Smooth muscle cell of the umbilical artery (primary cell): Measurements from ENCODE around the gene ATP5PO. TPM values are rescaled to one million over a fixed set of nuclear protein-coding genes. Genes with fewer than 3 reads are reported as not detected.

Experiments
- total RNA-seq: library from RNA; depleted of rRNA; stranded (reverse); fragments of >200 nt; gene quantifications from 2 replicates; pipeline ENCODE4 v1.2.3, GENCODE V29; 2014

The ATP5PO gene, protein sequence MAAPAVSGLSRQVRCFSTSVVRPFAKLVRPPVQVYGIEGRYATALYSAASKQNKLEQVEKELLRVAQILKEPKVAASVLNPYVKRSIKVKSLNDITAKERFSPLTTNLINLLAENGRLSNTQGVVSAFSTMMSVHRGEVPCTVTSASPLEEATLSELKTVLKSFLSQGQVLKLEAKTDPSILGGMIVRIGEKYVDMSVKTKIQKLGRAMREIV
- 82.5 and 138 TPM in 2 replicates for total RNA-seq

GRCh38 chr21:33915368-33916199, at the start of gene ATP5PO:
TSS of gene ATP5PO (minus strand) at chr21:33915804. CDS start at chr21:33915763, 41 bp downstream.

Other genes starting within 250 kb of the ATP5PO start
- gene MRPS6, start 157.8 kb upstream of the ATP5PO start, total RNA-seq: 11.9 and 21.2 TPM in 2 replicates
- 70.6 and 71.6 TPM in 2 replicates for gene SLC5A3, start 157.8 kb upstream of the ATP5PO start, total RNA-seq